ENCODE measurements around the gene PPP4C. TPM values are rescaled to one million over a fixed set of nuclear protein-coding genes. Genes with fewer than 3 reads are reported as not detected.
"Not testable (repeated sequence)": the region's sequence is repeated elsewhere in the genome, so short reads cannot be mapped to it uniquely, and the experiment has no call there.

Gene PPP4C
- total and polyA plus RNA-seq, 3 donors from 2014 or later = 82.1 to 154 (median 109) TPM

- H3K36me3 ChIP-seq (ENCODE audit: low read depth, missing control alignments) = no peaks in the 10 kb centered on the region
- DNase-seq = no peak
- 73 to 79% methylated on average over 4 to 11 of the region's 11 CpGs for WGBS, 2 donors
- H3K9me3 ChIP-seq = no peaks in the 10 kb centered on the region
- no peaks in the 10 kb centered on the region for H3K27me3 ChIP-seq
- TF ChIP-seq CTCF (IDR thresholded peaks at IDR 0.05) (no peak), POLR2A (IDR thresholded peaks at IDR 0.05) (no peak)
- peaks cover 5% of the 10 kb centered on the region for H3K4me1 ChIP-seq
- H3K27ac ChIP-seq = no peak overlapping the region
- intact Hi-C loops (cut with DNase I; ENCODE audit: low total_unique reads) = no loop called here
- H3K4me3 ChIP-seq = no peak overlapping the region
These were observed 38.6 kb downstream of the PPP4C start for GRCh38 chr16:30114411-30114810.

- H3K9me3 ChIP-seq; H3K4me3 ChIP-seq; DNase-seq; intact Hi-C loops (cut with DNase I; ENCODE audit: low total_unique reads); H3K4me1 ChIP-seq; H3K27ac ChIP-seq; H3K36me3 ChIP-seq (ENCODE audit: low read depth, missing control alignments); H3K27me3 ChIP-seq: not testable (repeated sequence)
- 88 to 93% methylated on average over 7 of the region's 7 CpGs for WGBS, 2 donors
These were observed 39.0 kb downstream of the PPP4C start for GRCh38 chr16:30114833-30115232.

GRCh38 chr16:30115238-30115637, 39.4 kb downstream of the PPP4C start:
- DNase-seq = no peak
- intact Hi-C loops (cut with DNase I; ENCODE audit: low total_unique reads) = no loop called here
- TF ChIP-seq POLR2A (IDR thresholded peaks at IDR 0.05) = no peak
- TF ChIP-seq CTCF (IDR thresholded peaks at IDR 0.05) = no peak
- H3K4me1 ChIP-seq = peaks cover 5% of the 10 kb centered on the region
- WGBS, 2 donors = 90 to 95% methylated on average over 4 to 7 of the region's 7 CpGs
- H3K4me3 ChIP-seq = no peak overlapping the region
- no peaks in the 10 kb centered on the region for H3K36me3 ChIP-seq (ENCODE audit: low read depth, missing control alignments)
- no peak overlapping the region for H3K27ac ChIP-seq
- H3K9me3 ChIP-seq = no peaks in the 10 kb centered on the region
- no peaks in the 10 kb centered on the region for H3K27me3 ChIP-seq

GRCh38 chr16:30116291-30117207, 40.8 kb downstream of the PPP4C start:
- Histone ChIP-seq H3K36me3 (ENCODE audit: low read depth, missing control alignments) (no peaks in the 10 kb centered on the region), H3K9me3 (no peaks in the 10 kb centered on the region), H3K27ac (no peak overlapping the region), H3K27me3 (no peaks in the 10 kb centered on the region), H3K4me1 (peaks cover 7% of the 10 kb centered on the region), H3K4me3 (no peak overlapping the region)
- intact Hi-C loops (cut with DNase I; ENCODE audit: low total_unique reads) = no loop called here
- 84 to 98% methylated on average over 8 to 16 of the region's 16 CpGs for WGBS, 2 donors
- TF ChIP-seq POLR2A (IDR thresholded peaks at IDR 0.05) (no peak), CTCF (IDR thresholded peaks at IDR 0.05) (no peak)
- no peak for DNase-seq

- intact Hi-C loops (cut with DNase I; ENCODE audit: low total_unique reads) = no loop called here
- no peak for DNase-seq
- H3K36me3 ChIP-seq (ENCODE audit: low read depth, missing control alignments) = no peaks in the 10 kb centered on the region
- TF ChIP-seq POLR2A (IDR thresholded peaks at IDR 0.05) = no peak
- no peak for TF ChIP-seq CTCF (IDR thresholded peaks at IDR 0.05)
- no peak overlapping the region for H3K4me3 ChIP-seq
- no peak overlapping the region for H3K27ac ChIP-seq
- H3K27me3 ChIP-seq = no peaks in the 10 kb centered on the region
- no peaks in the 10 kb centered on the region for H3K9me3 ChIP-seq
- H3K4me1 ChIP-seq = peaks cover 16% of the 10 kb centered on the region
- WGBS, 2 donors = 96 to 100% methylated on average over 3 to 10 of the region's 10 CpGs
These were observed 42.0 kb downstream of the PPP4C start for GRCh38 chr16:30117768-30118167.
